GM12891 (cell line): ENCODE measurements around the gene F12.

Experiments
- PAX5 ChIP-seq: IDR thresholded peaks from 2 replicates; pipeline ENCODE4 v1.6.1; 2011; ENCODE audit warnings: low read length, moderate library complexity, mild to moderate bottlenecking; ENCODE audit not compliant: insufficient read depth, severe bottlenecking
- POLR2A ChIP-seq: IDR thresholded peaks from 2 replicates; pipeline ENCODE4 v1.6.1; 2011; ENCODE audit warnings: low read depth, low read length, control low read depth
- POLR2AphosphoS5 ChIP-seq: IDR thresholded peaks from 2 replicates; pipeline ENCODE4 v1.6.1; 2011; ENCODE audit warnings: low read depth, low read length, control low read depth
- POU2F2 ChIP-seq: IDR thresholded peaks from 2 replicates; pipeline ENCODE4 v1.6.1; 2011; ENCODE audit warnings: low read depth, mild to moderate bottlenecking, control low read depth, low read length, moderate library complexity
- SPI1 ChIP-seq: IDR thresholded peaks from 2 replicates; pipeline ENCODE4 v1.6.1; 2011; ENCODE audit warnings: low read depth, low read length, control low read depth
- TAF1 ChIP-seq: IDR thresholded peaks from 2 replicates; pipeline ENCODE4 v1.6.1; 2011; ENCODE audit warnings: low read depth, low read length, control low read depth

DNA sequence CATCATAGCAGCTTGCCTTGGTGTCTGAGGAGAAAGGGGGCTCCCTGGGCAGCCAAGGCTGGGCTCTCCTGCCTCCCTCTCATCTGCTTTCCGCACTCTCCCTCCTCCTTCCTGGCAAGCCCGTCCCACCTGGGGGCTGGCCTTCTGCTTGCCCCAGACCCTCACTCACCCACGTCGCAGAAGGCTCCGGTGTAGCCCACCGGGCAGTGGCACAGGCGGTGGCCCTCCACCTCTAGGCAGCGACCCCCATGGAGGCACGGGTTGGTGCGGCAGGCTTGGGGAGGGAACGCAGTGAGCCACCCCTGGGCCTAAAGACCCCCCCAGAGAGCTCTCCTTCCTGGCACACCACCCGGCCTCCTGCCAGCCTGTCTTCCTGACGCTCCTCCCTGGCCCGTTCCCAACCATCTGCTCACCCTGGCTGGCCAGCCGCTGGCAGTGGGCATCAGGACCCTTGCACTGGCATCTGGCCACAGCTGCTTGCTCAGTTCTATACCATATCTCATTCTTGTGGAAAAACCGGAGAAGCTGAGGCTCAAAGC is 4.7 kb downstream of the F12 start:
- TF ChIP-seq POLR2AphosphoS5: no peak
- TF ChIP-seq POLR2A: no peak
- TF ChIP-seq POU2F2: no peak
- no peak for TF ChIP-seq TAF1
- TF ChIP-seq SPI1: no peak
- no peak for TF ChIP-seq PAX5
